HCT116 (cell line): ENCODE data around the gene COL5A1. TPM values are rescaled to one million over a fixed set of nuclear protein-coding genes. Genes with fewer than 3 reads are reported as not detected.

Experiments
- ATAC-seq: fragments of 200-7000 bp; cut with Tn5 transposase; 2 replicates; pipeline ENCODE4 v1.9.1; 2020; ENCODE audit warnings: mild to moderate bottlenecking, moderate library complexity
- BruUV-seq: library from RNA; stranded (reverse); fragments of 400-500 nt; replicated peaks from 2 replicates; lab custom pipeline; 2021; lab: Mats Ljungman, UMichigan
- CTCF ChIA-PET: fragments of 300-600 bp; sonication (Branson Sonifier 250); formaldehyde crosslinking; loops from one replicate; lab custom pipeline; 2021; ENCODE audit warnings: antibody characterized with exemption; lab: Charles Lee
- POLR2A ChIA-PET: fragments of 300-600, 350-600 bp; sonication (Branson Sonifier 250); formaldehyde crosslinking; loops from one replicate; lab custom pipeline; 2021; ENCODE audit warnings: antibody characterized with exemption; lab: Charles Lee
- RAD21 ChIA-PET, 2 experiments: fragments of 300-600 bp; sonication (Branson Sonifier 250); formaldehyde crosslinking; loops; one replicate each; lab custom pipeline; 2023; ENCODE audit warnings: low total read pairs in 2 of 2; ENCODE audit not compliant: uncharacterized antibody in 2 of 2, unreplicated experiment in 2 of 2, low non-redundant PET in 1 of 2; lab: Charles Lee
- DNase-seq: peaks from one replicate; pipeline ENCODE4 v3.0.0-alpha.2; 2010; ENCODE audit warnings: low read depth, low spot score
- H2AFZ ChIP-seq: fragments of 200-600 bp; shearing (Covaris generic), sonication (generic); 2 replicates; pipeline ENCODE4 v1.6.1; 2017; ENCODE audit warnings: low read depth, mixed run types, mixed read lengths, antibody characterized with exemption, low read length; ENCODE audit not compliant: poor library complexity, severe bottlenecking
- H3K27ac ChIP-seq: 2 replicates; pipeline ENCODE4 v1.5.1; 2012; ENCODE audit warnings: low read depth, low read length
- H3K27me3 ChIP-seq: fragments of 200-600 bp; sonication (generic); 2 replicates; pipeline ENCODE4 v1.6.1; 2016; ENCODE audit warnings: mixed run types, low read length, mixed read lengths; ENCODE audit not compliant: insufficient read depth
- H3K36me3 ChIP-seq, 2 experiments: fragments of 200-500 bp in 1 of 2; fragments of 200-600 bp in 1 of 2; sonication (Bioruptor generic) in 1 of 2; sonication (generic) in 1 of 2; 2 replicates each; pipeline versions ENCODE4 v1.5.1 to v1.6.1; 2014 to 2016; ENCODE audit warnings: low read length in 2 of 2, inconsistent platforms in 1 of 2, mixed read lengths in 1 of 2, mixed run types in 1 of 2; ENCODE audit not compliant: insufficient read depth in 2 of 2, control insufficient read depth in 1 of 2
- H3K4me1 ChIP-seq, 2 experiments: fragments of 200-600 bp in 1 of 2; sonication (generic) in 1 of 2; 2 replicates each; pipeline versions ENCODE4 v1.5.1 to v1.6.1; 2012 to 2017; ENCODE audit warnings: low read length in 2 of 2, inconsistent platforms in 1 of 2, mild to moderate bottlenecking in 1 of 2, mixed read lengths in 1 of 2, mixed run types in 1 of 2, moderate library complexity in 1 of 2; ENCODE audit not compliant: insufficient read depth in 2 of 2, control insufficient read depth in 1 of 2
- H3K4me2 ChIP-seq: fragments of 200-600 bp; sonication (generic); 2 replicates; pipeline ENCODE4 v1.6.1; 2017; ENCODE audit warnings: mixed run types, low read length, mixed read lengths
- H3K4me3 ChIP-seq, 2 experiments: fragments of 200-600 bp in 1 of 2; sonication (generic) in 1 of 2; replicated peaks in 1 of 2; 2 replicates each; pipeline ENCODE4 v1.5.1; 2011 to 2016; ENCODE audit warnings: low read length in 2 of 2, control low read depth in 1 of 2, low read depth in 1 of 2, mild to moderate bottlenecking in 1 of 2, mixed read lengths in 1 of 2, mixed run types in 1 of 2
- H3K79me2 ChIP-seq: fragments of 200-600 bp; sonication (generic); 2 replicates; pipeline ENCODE4 v1.6.1; 2017; ENCODE audit warnings: mild to moderate bottlenecking, mixed run types, low read length, moderate library complexity, mixed read lengths; ENCODE audit not compliant: insufficient read depth
- H3K9ac ChIP-seq: fragments of 200-600 bp; sonication (generic); 2 replicates; pipeline ENCODE4 v1.6.1; 2016; ENCODE audit warnings: low read length, mixed read lengths
- H3K9me2 ChIP-seq: fragments of 200-600 bp; sonication (generic), shearing (Covaris generic); 2 replicates; pipeline ENCODE4 v1.6.1; 2017; ENCODE audit warnings: mixed run types, mild to moderate bottlenecking, moderate library complexity; ENCODE audit not compliant: insufficient read depth
- H3K9me3 ChIP-seq, 2 experiments: fragments of 200-500 bp in 1 of 2; fragments of 200-600 bp in 1 of 2; sonication (Bioruptor generic) in 1 of 2; sonication (generic) in 1 of 2; 2 replicates each; pipeline ENCODE4 v1.6.1; 2014 to 2017; ENCODE audit warnings: low read length in 2 of 2, mixed read lengths in 2 of 2, inconsistent platforms in 1 of 2, low read depth in 1 of 2, mild to moderate bottlenecking in 1 of 2, mixed run types in 1 of 2, moderate library complexity in 1 of 2; ENCODE audit not compliant: control insufficient read depth in 1 of 2, insufficient read depth in 1 of 2
- H4K20me1 ChIP-seq: fragments of 200-600 bp; sonication (generic), shearing (Covaris generic); 2 replicates; pipeline ENCODE4 v1.6.1; 2017; ENCODE audit warnings: mixed run types, mild to moderate bottlenecking, moderate library complexity; ENCODE audit not compliant: insufficient read depth
- EZH2 ChIP-seq: fragments of 200-600 bp; sonication (generic); IDR thresholded peaks from 2 replicates; pipeline ENCODE4 v1.6.1; 2017; ENCODE audit warnings: antibody characterized with exemption, mixed run types
- JUND ChIP-seq: IDR thresholded peaks from 2 replicates; pipeline ENCODE4 v1.6.1; 2012
- REST ChIP-seq: IDR thresholded peaks from 2 replicates; pipeline ENCODE4 v1.6.1; 2012; ENCODE audit warnings: low read depth
- ZNF274 ChIP-seq: fragments of 200-500 bp; sonication (Bioruptor generic); IDR thresholded peaks from 2 replicates; pipeline ENCODE4 v1.6.1; 2014; ENCODE audit warnings: mild to moderate bottlenecking, low read depth, low read length, inconsistent platforms
- intact Hi-C: fragments of 100-400 bp; cut with micrococcal nuclease; formaldehyde crosslinking; loops from 2 replicates; pipeline ENCODE4 v1.10.0; 2022
- total RNA-seq: library from RNA; stranded (reverse); gene quantifications from one replicate; pipeline ENCODE4 v1.2.1, GENCODE V29; 2021; ENCODE audit not compliant: unreplicated experiment

The COL5A1 gene
- total RNA-seq, 1 experiment from 2014 or later, result 0.30 TPM

DNA sequence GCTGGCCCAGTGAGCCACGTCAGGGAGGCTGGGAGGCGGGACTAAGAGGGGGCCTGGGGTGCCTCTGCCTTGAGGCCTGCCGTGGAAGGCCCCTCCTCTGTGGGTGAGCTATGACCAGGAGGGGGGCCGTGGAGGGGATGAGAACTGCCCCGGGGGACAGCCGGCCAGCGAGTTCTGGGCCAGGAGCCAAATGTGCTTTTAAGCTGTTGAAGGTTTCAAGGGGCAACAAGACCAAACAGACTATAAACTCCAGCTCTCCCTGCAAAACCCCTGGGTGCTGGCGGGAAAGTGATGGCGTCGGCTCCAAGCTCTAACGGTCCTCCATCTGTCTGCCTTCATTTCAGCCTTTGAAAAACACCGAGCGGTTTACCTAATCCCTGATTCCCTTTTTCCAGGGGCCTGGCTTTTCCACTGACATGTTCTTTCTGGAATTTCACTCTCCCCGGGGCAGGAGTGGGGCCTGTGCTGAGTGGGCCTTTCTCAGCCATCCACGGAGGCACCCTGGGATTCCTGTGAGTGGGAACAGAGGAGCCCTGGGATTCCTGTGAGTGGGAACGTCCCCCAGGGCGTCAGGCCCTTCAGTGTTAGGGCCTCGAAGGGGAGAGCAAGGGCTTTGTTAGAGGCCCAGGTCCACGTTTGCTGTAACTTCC is 65.6 kb downstream of the COL5A1 start (continued):
- TF ChIP-seq REST, result no peak
- TF ChIP-seq ZNF274, result no peak

DNA sequence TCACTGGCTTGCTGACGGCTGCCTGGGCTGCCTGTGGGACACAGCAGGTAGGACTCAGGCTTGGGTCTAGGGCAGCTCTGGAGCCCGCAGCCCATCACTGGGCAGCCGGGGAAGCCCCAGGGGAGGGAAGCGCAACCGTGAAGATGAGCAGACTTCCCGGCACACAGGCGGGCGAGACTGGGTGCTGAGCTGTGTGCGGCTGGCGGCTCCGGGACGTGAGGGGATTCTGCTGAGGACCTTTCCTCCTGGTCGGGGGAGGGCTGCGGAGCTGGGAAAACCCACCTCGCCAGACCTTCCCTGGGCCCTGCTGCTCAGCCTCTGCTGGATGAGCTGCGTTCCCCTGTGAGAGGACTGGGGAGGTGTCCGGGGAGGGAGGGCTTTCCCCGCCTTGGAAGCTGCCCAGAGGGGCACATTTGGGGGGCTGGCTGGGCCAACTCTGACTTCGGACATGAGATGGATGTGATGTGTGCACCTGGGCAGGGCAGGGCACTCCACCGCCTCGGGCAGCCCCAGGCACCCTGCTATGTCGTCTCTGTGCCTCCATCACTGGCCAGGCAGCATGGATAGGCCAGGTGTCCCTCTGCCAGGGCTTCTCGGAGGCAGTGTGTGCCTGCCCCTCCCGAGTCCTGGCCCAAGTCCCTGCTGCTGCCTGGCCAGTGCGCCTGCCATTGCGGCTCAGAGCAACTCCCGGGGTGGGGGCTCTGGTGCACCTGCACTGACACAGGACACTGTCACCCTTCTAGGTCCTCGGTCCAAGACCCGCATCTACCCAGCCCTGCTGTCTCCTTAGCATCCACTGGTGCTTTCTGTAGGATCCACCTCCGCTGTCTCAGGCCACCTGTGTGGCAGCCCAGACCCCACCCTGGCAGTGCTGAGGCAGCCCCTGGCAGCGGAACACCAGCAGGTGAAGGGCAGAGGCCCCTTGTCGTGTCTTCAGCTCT is 66.4 kb downstream of the COL5A1 start:
- H4K20me1 ChIP-seq, result no peaks in the 10 kb centered on the region
- H3K9ac ChIP-seq, result no peak overlapping the region
- no peak overlapping the region for H2AFZ ChIP-seq
- DNase-seq, result no peak
- no peaks in the 10 kb centered on the region for H3K9me2 ChIP-seq
- H3K4me3 ChIP-seq, result no peak overlapping the region
- no peaks in the 10 kb centered on the region for H3K27me3 ChIP-seq
- H3K4me2 ChIP-seq, result no peak overlapping the region
- intact Hi-C loops, result no loop called here
- ChIA-PET POLR2A (no interaction called here), RAD21 (no interaction called here), CTCF (no interaction called here)
- H3K79me2 ChIP-seq, result no peaks in the 10 kb centered on the region
- H3K4me1 ChIP-seq, result no peaks in the 10 kb centered on the region
- no TSS peak for BruUV-seq
- no peak for TF ChIP-seq EZH2
- no peak for TF ChIP-seq JUND
- no peak for ATAC-seq
- H3K36me3 ChIP-seq, result no peaks in the 10 kb centered on the region
- no peak overlapping the region for H3K27ac ChIP-seq
- no peaks in the 10 kb centered on the region for H3K9me3 ChIP-seq
